T-helper 22 cell (primary cell): ENCODE results near the gene COQ2.

ENCODE experiments used
- DNase-seq: peaks from one replicate; pipeline ENCODE4 v3.0.0-alpha.2; 2020; ENCODE audit warnings: low read depth

The COQ2 gene

GRCh38 chr4:83216959-83217683 is 67.5 kb downstream of the COQ2 start:
- no peak for DNase-seq

GRCh38 chr4:83214079-83214478 is 70.5 kb downstream of the COQ2 start:
- no peak for DNase-seq
